CD4-positive, alpha-beta T cell treated with Interleukin-6 at 100 ng/mL for 8 hours (primary cell): Measurements from ENCODE around the gene RYR3.

Experiments used
- DNase-seq: peaks from one replicate; pipeline ENCODE4 v3.0.0-alpha.2; 2020; ENCODE audit warnings: mixed read lengths, low spot score

RYR3 gene

GRCh38 chr15:33716025-33716424 lies 405.3 kb downstream of the RYR3 start:
- no peak for DNase-seq

GRCh38 chr15:33720952-33721351 lies 410.2 kb downstream of the RYR3 start:
- no peak for DNase-seq

GRCh38 chr15:33722005-33722672 lies 411.4 kb downstream of the RYR3 start:
- DNase-seq = no peak

- DNase-seq = no peak
These were observed 411.9 kb downstream of the RYR3 start for GRCh38 chr15:33722673-33723015.

GRCh38 chr15:33724321-33725036 lies 413.7 kb downstream of the RYR3 start:
- DNase-seq = no peak

GRCh38 chr15:33729653-33730052 lies 418.9 kb downstream of the RYR3 start:
- DNase-seq = no peak

- DNase-seq = no peak
These were observed 420.0 kb downstream of the RYR3 start for GRCh38 chr15:33730815-33731214.

- DNase-seq = no peak
These were observed 424.4 kb downstream of the RYR3 start for GRCh38 chr15:33735143-33735542.

GRCh38 chr15:33735637-33736247 lies 425.0 kb downstream of the RYR3 start:
- no peak for DNase-seq

GRCh38 chr15:33737687-33738601 lies 427.2 kb downstream of the RYR3 start:
- no peak for DNase-seq

- no peak for DNase-seq
These were observed 428.3 kb downstream of the RYR3 start for GRCh38 chr15:33738941-33739664.

GRCh38 chr15:33742306-33742705 lies 431.5 kb downstream of the RYR3 start:
- no peak for DNase-seq

- no peak for DNase-seq
These were observed 432.0 kb downstream of the RYR3 start for GRCh38 chr15:33742800-33743199.

- no peak for DNase-seq
These were observed 435.4 kb downstream of the RYR3 start for GRCh38 chr15:33746203-33746602.

- DNase-seq = no peak
These were observed 442.2 kb downstream of the RYR3 start for GRCh38 chr15:33753012-33753411.

- DNase-seq = no peak
These were observed 443.5 kb downstream of the RYR3 start for GRCh38 chr15:33754242-33754641.

- DNase-seq = no peak
These were observed 446.2 kb downstream of the RYR3 start for GRCh38 chr15:33756961-33757360.

GRCh38 chr15:33757516-33758232 lies 446.9 kb downstream of the RYR3 start:
- no peak for DNase-seq

GRCh38 chr15:33766389-33766788 lies 455.6 kb downstream of the RYR3 start:
- no peak for DNase-seq

- no peak for DNase-seq
These were observed 458.0 kb downstream of the RYR3 start for GRCh38 chr15:33768670-33769190.

GRCh38 chr15:33773969-33774368 lies 463.2 kb downstream of the RYR3 start:
- no peak for DNase-seq
